Sigmoid colon (tissue), 4 donors: Measurements from ENCODE around the gene ASPG.

Experiments used
- EP300 ChIP-seq, 4 donors: sonication (generic); formaldehyde crosslinking; IDR thresholded peaks; one replicate each; pipeline ENCODE4 v1.6.1; 2017; ENCODE audit warnings: antibody characterized with exemption in 4 of 4
- TF ChIP-seq, protein P1 (sequence below), 4 experiments: fragments of 450-650 bp in 3 of 4; fragments of 200-600 bp in 1 of 4; IDR thresholded peaks; one replicate each; pipeline ENCODE4 v1.5.1; 2016 to 2019; ENCODE audit warnings: antibody characterized with exemption in 4 of 4, mild to moderate bottlenecking in 3 of 4, moderate library complexity in 2 of 4

DNA sequence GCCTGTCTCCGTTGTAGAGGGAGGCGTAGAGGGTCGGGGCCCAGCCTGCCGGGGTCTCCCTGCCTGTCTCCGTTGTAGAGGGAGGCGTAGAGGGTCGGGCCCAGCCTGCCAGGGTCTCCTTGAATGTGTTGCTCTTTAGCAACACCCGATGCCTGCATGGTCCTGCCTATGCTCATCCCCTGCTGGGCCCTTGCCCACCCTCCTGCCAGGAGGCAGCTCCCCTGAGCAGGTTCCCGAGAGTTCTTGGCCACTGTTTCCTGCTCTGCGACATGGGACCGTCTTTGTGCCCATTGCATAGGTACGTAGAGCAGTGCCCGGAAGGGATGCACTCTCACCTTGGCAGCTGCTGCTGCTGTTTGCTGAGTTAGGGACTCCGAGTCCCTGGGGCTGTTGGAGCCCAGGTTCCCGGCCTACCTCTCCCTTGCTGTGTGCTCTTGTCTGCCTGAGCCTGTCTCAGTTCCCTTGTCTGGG, 56.2 kb downstream of the ASPG start:
- TF ChIP-seq, protein P1, sequence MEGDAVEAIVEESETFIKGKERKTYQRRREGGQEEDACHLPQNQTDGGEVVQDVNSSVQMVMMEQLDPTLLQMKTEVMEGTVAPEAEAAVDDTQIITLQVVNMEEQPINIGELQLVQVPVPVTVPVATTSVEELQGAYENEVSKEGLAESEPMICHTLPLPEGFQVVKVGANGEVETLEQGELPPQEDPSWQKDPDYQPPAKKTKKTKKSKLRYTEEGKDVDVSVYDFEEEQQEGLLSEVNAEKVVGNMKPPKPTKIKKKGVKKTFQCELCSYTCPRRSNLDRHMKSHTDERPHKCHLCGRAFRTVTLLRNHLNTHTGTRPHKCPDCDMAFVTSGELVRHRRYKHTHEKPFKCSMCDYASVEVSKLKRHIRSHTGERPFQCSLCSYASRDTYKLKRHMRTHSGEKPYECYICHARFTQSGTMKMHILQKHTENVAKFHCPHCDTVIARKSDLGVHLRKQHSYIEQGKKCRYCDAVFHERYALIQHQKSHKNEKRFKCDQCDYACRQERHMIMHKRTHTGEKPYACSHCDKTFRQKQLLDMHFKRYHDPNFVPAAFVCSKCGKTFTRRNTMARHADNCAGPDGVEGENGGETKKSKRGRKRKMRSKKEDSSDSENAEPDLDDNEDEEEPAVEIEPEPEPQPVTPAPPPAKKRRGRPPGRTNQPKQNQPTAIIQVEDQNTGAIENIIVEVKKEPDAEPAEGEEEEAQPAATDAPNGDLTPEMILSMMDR (IDR thresholded peaks at IDR 0.05), result no peak
- no peak for TF ChIP-seq EP300 (IDR thresholded peaks at IDR 0.05)
